HL-60/S4 treated with retinoic acid at 250 ng/mL for 4 days and 3 days (cell line): ENCODE results near the gene PCNP.
"Not testable (repeated sequence)": the region's sequence is repeated elsewhere in the genome, so short reads cannot be mapped to it uniquely, and the experiment has no call there.

ENCODE experiments used
- in situ Hi-C: fragments of 300-500 bp; cut with MboI; formaldehyde crosslinking; loops from 2 replicates; pipeline ENCODE4 v1.7.0; 2022; ENCODE audit warnings: low sequenced_read_pairs

The PCNP gene

DNA sequence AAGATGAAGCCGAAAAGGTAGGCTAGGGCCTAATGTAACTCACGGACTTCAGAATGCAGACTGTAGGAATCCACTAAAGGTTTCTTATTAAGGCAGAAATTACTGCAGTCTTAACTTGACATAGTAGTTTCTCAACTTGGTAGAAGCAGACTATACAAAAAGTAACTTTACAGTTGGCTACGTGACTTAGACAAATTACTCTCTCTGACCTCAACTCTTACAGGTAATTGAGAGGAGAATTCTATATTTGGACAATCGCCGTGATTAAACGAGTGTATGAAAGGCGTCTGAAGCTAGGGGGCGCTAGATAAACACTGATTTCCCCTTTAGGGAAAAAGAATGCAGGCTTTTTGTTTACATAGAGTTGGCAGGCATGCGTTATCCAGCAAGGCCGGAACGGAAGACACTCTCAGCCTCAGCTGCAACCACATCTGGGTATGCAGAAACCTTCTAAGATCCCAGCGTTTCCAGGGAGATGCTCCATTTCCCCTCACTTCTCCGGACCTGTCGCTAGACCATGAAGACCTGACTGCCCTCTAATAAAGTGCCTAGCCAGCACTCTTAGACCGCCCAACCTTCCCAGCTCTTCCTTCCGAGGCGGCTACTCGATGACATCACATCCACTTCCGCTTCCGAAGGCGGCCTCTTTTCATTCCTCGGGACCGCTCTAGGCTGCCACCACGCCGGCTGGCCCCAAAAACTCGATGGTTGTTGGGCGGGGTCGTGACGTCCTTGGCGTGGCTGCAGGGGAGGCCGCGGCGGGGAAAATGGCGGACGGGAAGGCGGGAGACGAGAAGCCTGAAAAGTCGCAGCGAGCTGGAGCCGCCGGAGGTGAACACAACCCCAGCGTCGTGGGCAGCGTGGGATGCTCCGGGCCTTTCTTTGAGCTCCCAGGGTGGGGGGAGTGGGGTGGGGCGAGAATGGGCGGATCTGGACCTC lies at the start of gene PCNP:
PCNP (plus strand) TSS at position 732 of the 939 bp plus-strand sequence; CDS start at position 768, 36 bp downstream.
- in situ Hi-C loops, result no loop called here

DNA sequence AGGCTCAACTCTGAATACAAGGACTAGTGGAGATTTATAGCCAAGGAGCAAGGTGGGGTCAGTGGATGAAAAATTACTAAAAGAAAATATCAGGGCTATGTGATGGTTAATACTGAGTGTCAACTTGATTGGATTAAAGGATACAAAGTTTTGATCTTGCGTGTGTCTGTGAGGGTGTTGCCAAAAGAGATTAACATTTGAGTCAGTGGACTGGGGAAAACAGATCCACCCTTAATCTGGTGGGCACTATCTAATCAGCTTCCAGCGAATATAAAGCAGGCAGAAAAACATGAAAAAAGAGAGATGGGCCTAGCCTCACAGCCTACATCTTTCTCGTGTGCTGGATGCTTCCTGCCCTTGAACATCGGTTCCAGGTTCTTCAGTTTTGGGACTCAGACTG lies 46.5 kb upstream of the PCNP start:
- in situ Hi-C loops, result no loop called here

- in situ Hi-C loops, result no loop called here
Measured at GRCh38 chr3:101527906-101528305, 46.1 kb upstream of the PCNP start.

- in situ Hi-C loops, result no loop called here
Measured at GRCh38 chr3:101529816-101530685, 43.9 kb upstream of the PCNP start.

DNA sequence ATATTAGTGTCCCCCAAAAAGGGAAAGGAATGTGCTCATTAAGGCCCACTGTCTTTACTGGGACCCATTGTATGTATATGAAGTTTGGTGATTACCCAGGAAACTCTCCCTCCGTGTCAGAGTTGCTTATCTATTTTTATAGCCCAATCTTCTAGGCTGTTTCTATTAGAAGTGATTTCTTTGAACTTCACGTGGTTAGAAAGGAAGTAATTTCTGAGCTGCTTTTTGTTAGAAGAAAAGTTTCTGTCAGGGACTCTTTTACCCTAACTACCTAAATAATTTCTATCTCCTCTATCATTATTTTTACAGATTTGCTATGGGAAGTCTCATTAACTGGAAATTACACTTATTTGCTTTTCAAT lies 43.3 kb upstream of the PCNP start:
- in situ Hi-C loops, result no loop called here

DNA sequence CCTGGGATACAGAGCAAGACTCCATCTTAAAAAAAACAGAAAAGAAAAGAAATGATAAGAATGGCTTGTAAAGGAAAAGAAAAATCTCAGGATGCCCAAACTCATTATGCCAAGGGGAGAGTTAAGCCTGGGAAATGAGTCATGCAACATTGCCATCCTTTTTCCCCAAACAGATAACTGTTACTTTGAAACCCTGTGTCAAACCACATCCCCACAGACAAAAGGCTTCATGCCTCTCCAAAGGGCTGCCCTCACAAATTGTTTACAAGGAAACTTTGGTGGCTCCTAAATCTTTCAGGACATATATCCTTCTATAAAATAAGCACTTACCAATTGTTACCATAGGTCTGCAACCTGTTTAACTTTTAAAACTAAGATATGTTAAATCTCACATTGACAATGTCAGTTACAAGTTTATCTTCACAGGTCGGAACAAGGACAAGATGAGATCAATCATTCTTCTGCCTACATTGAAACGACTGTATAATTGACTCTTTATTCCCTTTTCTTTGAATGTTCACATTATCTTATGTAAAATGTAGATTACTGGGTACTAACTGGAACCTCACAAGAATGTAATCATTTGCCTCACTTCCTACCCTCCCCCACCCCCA lies 42.4 kb upstream of the PCNP start:
- in situ Hi-C loops, result no loop called here

- in situ Hi-C loops, result no loop called here
Measured at GRCh38 chr3:101532783-101533602, 41.0 kb upstream of the PCNP start.

DNA sequence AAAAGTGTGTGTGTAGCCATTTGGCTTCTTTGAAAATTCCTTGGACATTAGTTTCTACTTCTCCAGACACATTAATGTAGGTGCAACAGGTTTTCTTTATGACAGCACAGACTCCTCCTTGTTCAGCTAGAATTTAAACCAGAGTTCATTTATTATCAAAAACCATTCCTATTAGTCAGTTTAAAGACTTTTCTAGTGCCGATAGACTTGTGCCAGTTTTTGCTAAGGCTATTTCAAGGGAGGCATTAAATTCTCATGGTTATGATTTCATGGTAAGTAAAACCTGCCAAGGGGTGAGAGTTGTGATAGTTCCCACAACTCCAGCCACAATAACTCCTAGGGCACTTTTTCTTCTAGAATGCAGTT lies 40.4 kb upstream of the PCNP start:
- in situ Hi-C loops, result no loop called here

GRCh38 chr3:101535221-101535620 lies 38.8 kb upstream of the PCNP start:
- in situ Hi-C loops, result no loop called here

GRCh38 chr3:101536266-101536665 lies 37.7 kb upstream of the PCNP start:
- in situ Hi-C loops, result no loop called here

DNA sequence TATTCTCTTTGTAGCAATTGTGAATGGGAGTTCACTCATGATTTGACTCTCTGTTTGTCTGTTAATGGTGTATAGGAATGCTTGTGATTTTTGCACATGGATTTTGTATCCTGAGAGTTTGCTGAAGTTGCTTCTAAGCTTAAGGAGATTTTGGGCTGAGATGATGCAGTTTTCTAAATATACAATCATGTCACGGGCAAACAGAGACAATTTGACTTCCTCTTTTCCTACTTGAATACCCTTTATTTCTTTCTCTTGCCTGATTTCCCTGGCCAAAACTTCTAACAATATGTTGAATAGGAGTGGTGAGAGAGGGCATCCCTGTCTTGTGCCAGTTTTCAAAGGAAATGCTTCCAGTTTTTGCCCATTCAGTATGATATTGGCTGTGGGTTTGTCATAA lies 37.0 kb upstream of the PCNP start:
- in situ Hi-C loops, result not testable (repeated sequence)

GRCh38 chr3:101542957-101543356 lies 31.0 kb upstream of the PCNP start:
- in situ Hi-C loops, result no loop called here

- in situ Hi-C loops, result no loop called here
Measured at GRCh38 chr3:101544161-101544850, 29.7 kb upstream of the PCNP start.

GRCh38 chr3:101548527-101549105 lies 25.4 kb upstream of the PCNP start:
- in situ Hi-C loops, result no loop called here

- in situ Hi-C loops, result no loop called here
Measured at GRCh38 chr3:101549473-101549872, 24.5 kb upstream of the PCNP start.

GRCh38 chr3:101551359-101552081 lies 22.5 kb upstream of the PCNP start:
- in situ Hi-C loops, result not testable (repeated sequence)

- in situ Hi-C loops, result not testable (repeated sequence)
Measured at GRCh38 chr3:101553381-101553780, 20.6 kb upstream of the PCNP start.

GRCh38 chr3:101556064-101556463 lies 17.9 kb upstream of the PCNP start:
- in situ Hi-C loops, result no loop called here
